Kidney tubule cell (primary cell): ENCODE measurements around the gene NPHP1.
"Not testable (repeated sequence)": the region's sequence is repeated elsewhere in the genome, so short reads cannot be mapped to it uniquely, and the experiment has no call there.

Source experiments
- DNase-seq: peaks from one replicate; pipeline ENCODE4 v3.0.0-alpha.2; 2018; ENCODE audit warnings: low spot score

The NPHP1 gene

DNA sequence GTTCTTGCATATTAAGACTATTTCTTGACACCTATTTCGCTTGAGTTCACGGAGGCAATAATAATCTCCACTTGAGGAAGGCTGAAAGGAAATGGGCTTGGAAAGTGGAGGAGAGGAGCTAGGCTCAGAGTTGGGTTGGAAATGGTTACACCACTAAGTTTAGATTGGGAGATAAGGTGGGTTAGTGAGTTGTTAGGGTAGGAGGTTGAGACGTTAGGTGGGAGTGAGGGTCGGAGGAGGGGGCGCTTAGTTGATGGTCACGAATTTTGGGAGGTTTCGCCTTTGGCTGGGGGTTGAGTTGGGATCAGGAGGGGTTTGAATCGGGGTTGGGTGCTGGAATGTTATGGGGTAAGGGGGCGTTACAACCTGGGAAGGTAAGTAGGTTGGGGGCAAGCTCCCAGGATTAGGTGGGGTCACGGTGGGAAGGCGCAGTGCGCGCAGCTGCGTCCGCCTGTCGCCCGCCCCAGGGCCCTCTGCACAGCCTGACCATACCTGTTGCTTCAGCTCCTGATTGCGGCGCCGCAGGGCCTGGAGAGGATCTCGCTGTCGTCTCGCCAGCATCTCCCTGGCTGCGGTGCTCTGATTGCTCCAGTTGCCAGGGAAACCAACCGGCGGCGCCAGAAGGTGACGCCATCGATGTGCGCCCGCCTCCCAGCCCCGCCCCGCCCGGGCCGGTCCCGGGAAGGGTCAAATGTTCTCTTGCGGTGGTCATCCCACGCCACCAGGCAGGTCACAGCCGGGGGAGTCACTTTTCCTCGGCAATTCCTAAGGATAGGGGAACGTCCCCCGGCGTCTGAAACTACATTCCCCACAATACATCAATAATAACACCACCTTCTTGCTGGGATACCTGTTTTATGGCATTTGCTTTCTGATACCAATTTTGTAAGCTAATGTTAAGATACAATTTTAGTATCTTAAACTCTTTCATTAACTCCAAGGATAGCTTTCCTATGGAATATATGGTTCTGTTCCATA lies at the start of gene NPHP1:
TSS of gene NPHP1 (minus strand) at position 606 of the 978 bp plus-strand sequence. CDS start at position 561, 45 bp downstream.
- peak; percentile 87 for DNase-seq

DNA sequence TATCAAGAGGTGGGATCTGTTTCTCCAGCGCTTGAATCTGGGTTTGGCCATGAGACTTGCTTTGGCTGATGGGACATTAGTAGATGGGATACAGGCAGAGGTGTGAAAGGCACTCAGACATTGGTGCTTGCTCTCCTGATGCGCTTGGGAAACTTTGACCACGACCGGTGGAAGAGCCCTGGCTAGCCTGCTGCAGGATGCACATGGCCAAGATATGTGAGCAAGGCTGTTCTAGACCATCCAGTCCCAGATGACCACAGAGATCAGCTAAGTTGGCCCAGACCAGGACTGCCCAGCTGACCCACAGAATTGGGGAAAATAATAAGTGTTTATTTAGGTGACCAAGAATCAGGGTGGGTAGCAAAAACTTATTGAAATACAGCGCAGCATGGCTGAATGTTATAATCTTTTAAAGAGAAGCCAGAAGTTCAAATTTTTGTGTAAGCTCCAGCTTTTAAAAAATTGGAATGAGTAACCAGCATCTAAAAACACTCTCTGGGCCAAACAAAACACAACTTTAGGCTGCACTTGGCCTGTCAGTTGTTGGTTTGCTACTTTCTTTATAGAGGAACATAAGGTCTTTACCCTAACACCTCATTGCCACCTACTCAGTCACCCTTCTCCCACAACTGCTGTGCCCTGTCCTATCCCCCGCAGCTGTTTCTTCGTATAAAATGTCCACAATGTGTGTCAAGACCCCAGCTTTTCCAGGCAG lies 43.4 kb upstream of the NPHP1 start:
- DNase-seq: not testable (repeated sequence)

DNA sequence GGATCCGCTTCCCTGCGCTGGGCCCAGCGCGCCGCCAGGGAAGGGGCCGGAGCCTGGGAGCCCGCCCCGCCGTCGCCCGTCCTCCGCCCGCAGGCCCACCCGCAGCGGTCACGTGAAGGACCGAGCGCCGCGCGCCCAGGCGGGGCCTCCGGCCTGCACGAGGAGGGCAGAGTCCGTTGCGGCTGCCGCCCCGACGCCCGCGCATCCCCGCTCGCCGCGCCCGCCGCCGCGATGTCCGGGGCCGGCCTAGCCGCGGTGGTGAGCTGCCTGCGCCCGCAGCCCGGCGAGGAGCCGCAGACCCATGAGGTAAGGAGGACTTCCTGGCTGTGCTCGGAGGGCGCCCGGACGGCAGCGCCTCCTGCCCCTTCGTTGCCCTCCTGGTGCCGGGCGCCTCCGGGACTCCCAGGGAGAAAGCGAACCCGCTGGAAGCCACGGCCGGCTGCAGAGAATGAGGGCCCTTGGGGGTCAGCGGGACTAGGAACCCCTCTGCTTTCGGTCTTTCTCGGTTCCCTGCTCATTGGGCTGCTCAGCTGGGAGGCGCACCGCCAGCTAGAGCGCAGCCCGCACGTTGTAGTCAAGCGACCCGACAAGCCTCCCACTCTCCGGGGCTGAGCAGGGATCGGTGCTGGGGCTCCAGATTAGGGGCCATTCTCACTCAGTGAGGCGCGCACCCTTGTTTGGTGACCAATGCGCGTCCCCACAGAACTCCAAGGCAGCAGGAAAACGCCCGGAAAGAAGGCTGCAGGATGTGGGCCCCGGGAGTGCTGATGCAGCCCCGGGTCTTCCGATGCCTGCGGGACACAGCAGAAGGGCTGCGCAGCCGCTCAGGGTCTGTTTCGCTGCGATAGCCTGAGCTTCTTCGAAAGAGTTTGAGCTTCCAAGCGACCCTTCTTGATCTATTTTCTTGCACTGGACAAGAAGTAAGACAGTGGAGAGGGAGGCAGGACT lies 40.9 kb upstream of the NPHP1 start:
- not testable (repeated sequence) for DNase-seq

DNA sequence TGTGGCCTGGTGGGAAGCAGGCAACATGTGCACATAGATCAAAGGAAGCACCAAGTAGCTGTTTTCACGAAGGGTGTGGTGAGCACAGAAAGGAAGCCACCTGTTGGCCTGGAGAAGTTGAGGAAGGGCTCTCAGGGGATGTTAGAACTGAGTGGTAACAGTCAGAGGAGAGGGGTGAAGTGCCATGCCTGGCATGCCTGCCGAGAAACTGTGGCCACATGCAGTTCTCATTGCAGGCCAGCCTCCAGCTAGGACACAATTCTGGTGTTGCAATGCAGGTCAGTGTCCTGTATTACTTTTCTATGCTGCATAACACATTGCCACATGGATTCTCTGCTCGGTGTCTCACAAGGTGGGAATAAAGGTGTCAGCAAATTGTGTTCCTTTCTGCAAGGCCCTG lies 38.5 kb upstream of the NPHP1 start:
- DNase-seq: not testable (repeated sequence)

DNA sequence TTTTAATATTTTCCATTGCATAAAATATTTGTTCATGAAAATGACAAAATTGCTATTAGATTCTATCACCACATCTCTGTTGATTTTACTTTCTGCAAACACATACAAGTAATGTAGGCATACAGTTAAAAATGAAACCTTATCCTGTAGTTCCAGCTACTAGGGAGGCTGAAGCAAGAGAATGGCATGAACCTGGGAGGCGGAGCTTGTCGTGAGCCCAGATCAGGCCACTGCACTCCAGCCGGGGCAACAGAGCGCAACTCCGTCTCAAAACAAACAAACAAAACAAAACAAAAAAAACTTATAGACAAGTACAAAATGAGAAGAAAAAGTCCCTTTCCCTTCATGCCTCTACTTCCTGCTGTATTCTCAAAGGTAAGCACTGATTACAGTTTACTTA lies 29.7 kb upstream of the NPHP1 start:
- not testable (repeated sequence) for DNase-seq

DNA sequence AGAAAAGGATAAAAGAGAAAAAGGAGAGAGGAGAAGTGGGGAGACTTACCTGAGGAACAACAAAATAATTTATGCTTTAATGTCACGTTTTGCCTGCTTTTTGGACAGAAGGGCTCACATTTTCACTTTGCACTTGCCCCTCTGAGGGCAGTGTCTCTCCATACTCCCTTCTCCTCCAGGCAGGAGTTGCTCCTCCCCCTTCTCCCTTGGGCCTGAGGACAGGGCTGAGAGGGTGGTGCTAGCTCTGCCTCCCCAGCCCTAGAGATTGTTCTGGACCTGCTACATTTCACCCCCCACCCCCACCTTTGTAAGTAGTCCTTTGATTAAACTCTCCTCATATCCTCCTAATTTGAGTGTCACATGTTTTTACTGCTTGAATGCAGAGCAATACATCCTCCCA lies 25.1 kb upstream of the NPHP1 start:
- DNase-seq: not testable (repeated sequence)

DNA sequence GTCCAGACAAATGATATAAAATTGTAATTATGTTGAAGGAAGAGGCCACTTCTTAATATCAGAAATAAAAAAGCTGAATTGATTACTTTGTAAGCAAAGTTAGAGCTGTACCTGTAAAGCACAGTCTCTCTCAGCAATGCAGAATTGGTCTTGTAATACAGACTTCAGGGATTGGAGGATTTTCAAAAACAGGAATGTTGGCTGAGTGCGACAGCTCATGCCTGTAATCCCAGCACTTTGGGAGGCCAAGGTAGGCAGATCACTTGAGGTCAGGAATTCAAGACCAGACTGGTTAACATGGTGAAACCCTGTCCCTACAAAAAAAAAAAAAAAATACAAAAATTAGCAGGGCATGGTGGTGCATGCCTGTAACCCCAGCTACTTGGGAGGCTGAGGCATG lies 17.8 kb upstream of the NPHP1 start:
- not testable (repeated sequence) for DNase-seq

DNA sequence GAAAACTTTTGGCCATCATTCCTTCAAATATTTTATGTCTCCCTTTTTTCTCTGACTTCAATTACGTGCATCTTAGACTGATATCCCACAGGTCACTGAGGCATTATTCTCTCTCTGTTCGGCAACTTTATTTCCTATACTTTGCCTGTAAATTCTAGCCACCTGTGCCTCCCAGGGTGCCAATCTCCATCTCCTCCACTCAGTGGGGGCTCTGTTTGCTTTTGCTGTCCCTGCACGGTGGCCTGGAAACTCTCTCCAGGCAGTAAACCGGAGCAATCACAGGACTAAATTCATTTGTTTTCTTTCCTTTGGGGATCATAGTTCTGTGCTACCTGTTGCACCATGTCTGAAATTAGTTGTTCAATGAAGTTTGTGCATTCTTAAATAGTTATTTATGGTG lies 17.1 kb upstream of the NPHP1 start:
- no peak for DNase-seq

DNA sequence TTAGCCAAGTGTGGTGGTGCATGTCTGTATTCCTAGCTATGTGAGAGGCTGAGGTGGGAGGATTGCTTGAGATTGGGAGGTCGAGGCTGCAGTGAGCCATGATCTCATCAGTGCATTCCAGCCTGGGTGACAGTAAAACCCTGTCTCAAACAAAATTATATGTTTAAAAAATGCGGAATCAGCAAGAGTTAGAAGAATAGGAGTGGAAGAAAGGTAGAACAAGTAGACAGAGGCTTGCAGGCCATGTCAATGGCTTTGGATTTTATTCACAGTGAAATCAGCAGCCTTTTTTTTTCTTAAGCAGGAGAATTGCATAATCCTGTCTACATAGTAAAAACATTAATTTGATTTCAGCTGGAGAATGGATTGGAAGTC lies 15.4 kb upstream of the NPHP1 start:
- no peak for DNase-seq

DNA sequence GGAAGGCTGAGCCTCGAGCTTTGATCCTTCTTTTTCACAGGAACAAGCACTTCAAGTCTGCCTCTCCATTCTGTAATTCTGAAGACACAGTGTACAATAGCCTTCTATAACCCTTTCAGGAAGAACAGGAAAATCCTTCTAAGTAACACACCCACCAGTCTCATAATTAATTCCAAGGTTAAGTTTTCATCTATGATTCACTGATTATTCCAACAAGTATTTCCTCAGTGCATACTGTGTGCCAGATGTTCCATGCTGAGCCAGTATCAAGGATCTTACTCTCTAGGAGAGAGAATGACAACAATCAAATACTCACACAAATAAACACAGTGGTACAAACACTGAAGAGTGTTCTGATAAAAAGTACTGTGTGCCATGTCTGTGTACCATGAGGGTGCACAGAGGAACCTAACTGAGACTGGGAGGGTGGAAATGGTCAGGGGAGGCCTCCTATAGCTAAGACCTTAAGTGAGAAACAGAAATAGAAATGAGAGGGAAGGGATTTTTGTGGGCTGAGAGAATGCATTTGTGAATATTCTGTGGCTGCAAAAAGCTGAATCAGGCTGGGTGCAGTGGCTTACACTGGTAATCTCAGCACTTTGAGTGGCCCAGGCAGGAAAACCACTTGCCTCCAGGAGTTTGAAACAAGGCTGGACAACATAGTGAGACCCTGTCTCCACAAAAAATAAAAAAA lies 14.8 kb upstream of the NPHP1 start:
- peak; percentile 50 for DNase-seq

DNA sequence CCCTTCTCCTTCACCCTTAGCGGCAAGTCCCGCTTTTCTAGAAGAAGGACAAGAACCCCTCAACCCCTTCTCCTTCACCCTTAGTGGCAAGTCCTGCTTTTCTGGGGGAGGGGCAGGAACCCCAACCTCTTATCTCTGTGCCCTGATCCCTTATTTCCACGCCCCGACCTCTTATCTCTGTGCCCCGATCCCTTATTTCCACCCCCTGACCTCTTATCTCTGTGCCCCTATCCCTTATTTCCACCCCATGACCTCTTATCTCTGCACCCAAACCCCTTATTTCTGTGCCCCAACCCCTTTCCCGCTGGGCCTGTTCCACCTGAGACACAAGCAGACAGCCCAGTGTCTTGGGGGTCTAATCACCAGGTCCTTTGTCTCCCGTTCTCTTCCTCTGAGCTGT lies 14.1 kb upstream of the NPHP1 start:
- DNase-seq: not testable (repeated sequence)

DNA sequence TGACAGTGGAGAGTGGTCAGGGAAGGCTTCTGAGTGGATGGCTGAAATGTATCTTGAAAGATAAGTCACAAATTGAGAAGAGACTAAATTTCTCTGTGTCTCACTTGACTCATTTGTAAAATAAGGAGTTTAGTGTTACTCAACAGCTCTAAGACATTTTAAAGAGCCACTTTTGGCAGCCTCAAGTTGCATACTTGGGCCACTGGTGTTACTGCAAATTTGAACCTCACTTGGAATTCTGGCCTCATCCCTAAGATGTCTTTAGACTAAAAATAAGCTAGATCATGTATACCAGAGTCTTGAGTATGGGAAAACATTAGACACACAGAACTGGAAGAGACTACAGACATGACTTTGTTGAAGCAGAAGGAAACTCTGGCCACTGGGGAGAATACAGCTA lies 12.0 kb upstream of the NPHP1 start:
- DNase-seq: no peak

DNA sequence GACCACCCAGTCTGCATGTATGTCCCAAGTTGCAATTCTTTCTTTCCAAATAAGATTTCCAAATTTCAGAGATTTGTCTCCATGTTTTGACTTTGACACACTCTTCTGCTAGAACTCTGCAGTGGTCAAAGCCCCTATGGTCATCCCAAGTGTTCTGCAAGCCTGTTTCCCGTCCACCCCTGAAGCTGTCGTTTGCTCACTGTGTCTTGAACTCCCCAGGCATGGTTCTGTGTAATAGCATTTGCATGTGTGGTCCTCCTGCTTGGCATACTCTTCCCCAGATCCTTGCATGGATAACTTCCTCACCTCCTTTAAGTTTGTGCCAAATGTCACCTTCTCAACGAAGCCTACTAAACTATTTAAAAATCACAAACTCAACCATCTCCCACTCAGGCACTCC lies 11.4 kb upstream of the NPHP1 start:
- no peak for DNase-seq

DNA sequence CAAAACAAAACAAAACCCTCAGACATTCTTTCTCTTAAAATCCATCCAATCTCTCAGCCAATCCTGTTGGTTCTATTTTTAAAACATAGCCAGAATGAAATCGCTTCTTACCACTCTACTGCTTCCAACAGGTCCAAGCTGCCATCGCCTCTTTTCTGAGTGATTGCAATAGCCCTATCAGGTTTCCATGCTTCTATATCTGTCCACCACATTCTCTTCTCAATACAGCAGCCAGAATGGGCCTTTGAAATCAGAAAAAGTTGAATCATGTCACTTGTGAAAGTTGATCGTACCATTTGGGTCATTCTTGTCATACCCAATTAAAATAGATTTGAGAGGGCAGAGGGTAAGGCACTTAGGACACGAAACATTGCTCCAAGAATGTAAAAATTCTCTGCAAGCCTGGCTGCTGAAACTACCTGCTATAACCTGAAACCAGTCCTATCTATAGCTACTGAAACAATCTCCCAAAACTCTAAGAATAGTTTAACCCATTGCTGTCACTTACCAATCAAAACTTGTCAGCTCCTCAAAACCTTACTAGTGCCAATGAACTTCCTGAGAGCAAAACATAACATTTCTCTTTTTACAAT lies 10.8 kb upstream of the NPHP1 start:
- DNase-seq: no peak

DNA sequence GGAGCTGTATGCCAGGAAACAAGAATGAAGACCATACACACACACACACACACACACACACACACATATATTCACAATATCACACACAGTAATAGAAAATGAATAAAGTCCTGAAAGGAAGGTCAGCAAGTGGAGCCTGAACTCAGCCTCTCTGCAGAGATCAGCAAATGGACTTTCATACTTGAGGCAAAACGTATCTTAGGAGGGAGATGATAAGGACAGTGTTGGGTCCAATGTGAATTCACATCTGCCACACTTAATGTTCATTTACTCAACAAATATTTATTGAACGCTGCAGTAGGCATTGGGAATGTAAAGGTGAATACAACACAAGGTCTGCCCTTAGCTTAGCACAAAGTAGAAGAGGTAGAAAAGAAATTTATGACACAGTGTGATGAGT lies 10.3 kb upstream of the NPHP1 start:
- DNase-seq: no peak

DNA sequence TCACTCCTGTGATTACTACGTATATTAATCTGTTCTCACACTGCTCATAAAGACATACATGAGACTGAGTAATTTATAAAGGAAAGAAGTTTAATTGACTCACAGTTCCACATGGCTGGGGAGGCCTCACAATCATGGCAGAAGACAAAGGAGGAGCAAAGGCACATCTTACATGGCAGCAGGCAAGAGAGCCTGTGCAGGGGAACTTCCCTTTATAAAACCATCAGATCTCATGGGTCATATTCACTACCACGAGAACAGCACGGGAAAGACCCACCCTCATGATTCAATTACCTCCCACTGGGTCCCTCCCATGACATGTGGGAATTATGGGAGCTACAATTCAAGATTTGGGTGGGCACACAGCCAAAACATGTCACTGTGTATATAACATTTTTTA lies 8.7 kb upstream of the NPHP1 start:
- not testable (repeated sequence) for DNase-seq

DNA sequence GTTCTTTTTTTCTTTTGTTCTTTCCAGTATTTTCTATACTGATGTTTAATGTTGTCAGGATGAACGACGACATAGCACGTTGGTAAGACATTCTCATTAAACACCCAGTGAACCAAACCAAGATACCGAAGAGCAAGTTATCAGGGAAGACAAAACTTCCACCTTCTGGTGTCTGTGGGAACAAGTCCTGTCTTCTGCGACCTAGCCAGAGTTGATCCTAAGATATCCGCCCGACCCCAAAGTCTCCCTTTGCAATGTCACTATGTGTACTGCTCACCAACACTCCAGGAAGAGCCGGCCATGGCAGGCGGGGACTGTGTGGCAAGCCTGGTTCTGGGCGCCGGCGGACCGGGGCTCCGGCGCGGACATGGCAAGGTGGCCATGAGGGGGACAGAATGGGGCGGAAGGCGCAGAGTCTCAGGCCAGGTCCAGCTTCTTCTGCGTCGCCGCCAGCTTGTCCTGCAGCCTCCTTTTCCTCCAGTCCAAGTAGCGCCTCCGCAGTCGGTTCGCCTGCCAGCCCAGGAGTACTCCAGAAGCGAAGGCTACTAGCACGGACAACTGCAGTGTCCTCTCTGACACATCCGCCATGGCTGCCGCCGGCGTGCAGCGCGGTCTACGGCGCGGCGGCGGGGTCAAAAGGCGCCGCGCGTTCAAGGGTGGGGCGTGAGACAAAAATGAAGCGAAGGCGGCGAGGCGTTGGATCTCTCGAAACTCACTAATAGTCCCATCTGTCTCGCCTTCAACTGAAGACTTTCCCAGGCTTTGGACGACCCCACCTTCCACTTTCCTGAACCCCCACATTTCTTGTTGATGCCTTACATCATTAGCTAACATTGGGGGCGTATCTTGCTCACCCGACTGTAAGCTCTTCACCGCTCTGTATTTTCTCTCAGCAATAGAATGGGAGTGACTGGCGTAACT lies 7.4 kb upstream of the NPHP1 start, which contains the start of gene MTLN:
TSS of gene MTLN (minus strand) at position 610 of the 921 bp plus-strand sequence. CDS start at position 588, 22 bp downstream.
- peak; percentile 78 for DNase-seq

DNA sequence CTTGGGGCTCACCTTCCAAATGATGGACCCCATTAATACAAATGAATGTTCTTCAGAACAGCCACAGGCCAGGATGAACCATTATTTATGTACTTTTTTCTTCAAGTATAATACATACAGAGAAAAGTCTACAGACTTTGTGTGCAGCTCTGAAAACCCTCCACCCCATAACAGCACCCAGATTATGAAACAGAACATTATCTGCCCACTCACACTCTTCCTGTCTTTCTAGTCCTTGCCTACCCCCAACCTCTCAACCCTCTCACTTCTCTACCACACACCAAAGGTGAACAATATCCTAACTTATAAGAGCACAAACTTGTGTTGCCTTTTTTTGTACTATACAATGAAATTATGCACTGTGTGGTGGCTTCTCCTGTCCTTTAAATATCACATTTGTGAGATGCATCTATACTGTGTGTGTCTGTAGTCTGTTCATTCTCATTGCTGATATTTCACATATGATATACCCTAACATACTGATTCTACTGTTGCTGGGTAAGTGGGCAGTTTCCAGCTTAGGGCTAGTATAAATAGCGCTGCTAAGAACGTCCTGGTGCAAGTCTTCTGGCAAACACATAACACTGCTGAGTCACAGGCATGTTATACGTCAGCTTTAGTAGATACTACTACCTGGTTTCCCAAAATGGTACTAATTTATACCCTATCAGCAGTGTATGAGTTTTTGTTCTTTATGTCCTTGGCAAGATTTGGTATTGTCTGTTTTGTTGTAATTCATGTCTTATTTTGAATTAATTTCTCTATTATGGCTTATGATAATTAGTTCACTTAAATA lies 1.0 kb upstream of the NPHP1 start:
- DNase-seq: no peak

DNA sequence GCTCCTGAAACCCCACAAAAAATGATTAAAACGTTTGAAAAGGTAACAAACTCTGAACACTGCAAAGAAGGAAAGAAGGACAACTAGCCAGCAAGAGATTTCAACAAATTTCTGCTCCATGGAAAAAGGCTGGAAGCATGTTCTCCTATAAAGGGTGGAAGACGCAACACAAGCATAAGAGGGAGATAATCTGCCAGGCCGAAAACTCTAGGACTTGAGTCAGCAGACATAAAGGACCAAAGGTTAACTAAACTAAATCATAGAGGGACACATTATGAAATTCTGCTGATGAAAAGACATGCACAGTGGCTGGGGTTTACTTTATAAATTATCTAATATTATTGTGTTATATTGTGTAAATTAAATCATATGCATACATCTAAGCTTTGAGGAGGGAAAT lies 6.8 kb downstream of the NPHP1 start:
- no peak for DNase-seq
